GM18909 (cell line): ENCODE data around the gene DPY19L3.
"Not testable (repeated sequence)": the region's sequence is repeated elsewhere in the genome, so short reads cannot be mapped to it uniquely, and the experiment has no call there.

Source experiments
- ATAC-seq: cut with Tn5 transposase; IDR thresholded peaks from one replicate; pipeline ENCODE4 v1.9.1; 2021; ENCODE audit warnings: mild to moderate bottlenecking; ENCODE audit not compliant: unreplicated experiment, poor library complexity

Gene DPY19L3

GRCh38 chr19:32405431-32406160 lies at the start of gene DPY19L3:
Gene DPY19L3 (plus strand): TSS chr19:32405770. CDS start chr19:32408254, 2,484 bp downstream.
- peak; percentile 94 for ATAC-seq

GRCh38 chr19:32357720-32358119 lies 47.9 kb upstream of the DPY19L3 start:
- ATAC-seq = no peak

DNA sequence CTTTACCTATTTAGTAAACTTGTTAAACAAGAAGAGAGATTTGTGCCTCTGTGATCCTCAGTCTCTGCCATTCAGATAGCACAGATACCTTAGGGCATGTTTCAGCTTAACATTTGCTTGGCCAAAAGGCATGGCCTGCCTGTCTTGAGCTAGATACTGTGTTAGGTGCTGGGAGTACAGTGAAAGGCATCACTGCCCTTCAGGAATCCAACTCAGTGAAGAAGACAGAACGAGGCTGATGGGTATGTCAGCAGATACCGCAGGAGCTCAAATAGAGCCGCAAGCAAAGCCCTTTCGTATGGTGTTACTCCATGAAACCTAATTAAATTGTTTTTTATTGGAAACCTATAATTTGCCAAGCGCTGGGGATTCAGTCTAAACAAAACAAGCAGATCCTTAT lies 47.2 kb upstream of the DPY19L3 start:
- ATAC-seq = no peak

GRCh38 chr19:32359581-32359980 lies 46.0 kb upstream of the DPY19L3 start:
- ATAC-seq = no peak

- ATAC-seq = no peak
Observed at GRCh38 chr19:32361574-32362317, 43.8 kb upstream of the DPY19L3 start.

GRCh38 chr19:32362318-32362691 lies 43.3 kb upstream of the DPY19L3 start:
- no peak for ATAC-seq

DNA sequence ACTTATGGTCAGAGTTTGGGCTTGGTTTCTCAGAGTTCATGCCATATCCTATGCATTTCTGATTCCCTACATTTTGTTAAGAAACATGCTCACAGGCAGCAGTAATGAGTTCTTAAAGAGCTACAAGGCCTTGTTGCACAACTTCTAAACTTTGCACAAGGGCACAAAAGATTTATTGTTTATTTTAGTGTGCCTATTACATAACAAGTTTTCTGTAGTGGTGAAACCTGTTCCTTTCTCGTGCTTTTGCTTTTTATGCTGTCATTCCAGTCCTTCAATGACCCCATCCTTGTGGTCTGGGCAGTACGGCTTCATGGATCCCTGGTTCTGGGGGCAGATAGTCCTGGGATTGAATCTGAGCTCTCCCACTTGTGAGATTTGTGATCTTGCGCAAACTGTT lies 42.4 kb upstream of the DPY19L3 start:
- ATAC-seq = no peak

DNA sequence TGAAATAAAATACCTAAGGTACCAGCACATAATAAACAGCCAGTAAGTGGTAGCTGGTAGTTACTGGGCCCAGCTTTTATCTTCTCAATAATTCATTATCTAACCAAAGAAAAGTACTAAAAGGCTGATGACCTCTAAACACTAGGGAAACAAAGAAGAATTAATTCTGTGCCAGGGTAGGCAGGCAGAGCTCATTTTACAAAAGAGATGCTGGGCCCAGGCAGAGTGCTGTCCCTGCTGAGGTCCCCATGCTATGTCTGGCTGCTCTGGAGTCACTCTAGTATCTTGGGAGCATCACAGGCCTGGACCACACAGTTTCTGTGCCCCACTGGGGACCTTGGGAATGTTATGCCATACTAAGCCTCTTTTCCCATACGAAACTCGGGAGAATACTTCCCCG lies 41.9 kb upstream of the DPY19L3 start:
- ATAC-seq = no peak

- no peak for ATAC-seq
Observed at GRCh38 chr19:32364040-32364439, 41.5 kb upstream of the DPY19L3 start.

- ATAC-seq = no peak
Observed at GRCh38 chr19:32367063-32367462, 38.5 kb upstream of the DPY19L3 start.

DNA sequence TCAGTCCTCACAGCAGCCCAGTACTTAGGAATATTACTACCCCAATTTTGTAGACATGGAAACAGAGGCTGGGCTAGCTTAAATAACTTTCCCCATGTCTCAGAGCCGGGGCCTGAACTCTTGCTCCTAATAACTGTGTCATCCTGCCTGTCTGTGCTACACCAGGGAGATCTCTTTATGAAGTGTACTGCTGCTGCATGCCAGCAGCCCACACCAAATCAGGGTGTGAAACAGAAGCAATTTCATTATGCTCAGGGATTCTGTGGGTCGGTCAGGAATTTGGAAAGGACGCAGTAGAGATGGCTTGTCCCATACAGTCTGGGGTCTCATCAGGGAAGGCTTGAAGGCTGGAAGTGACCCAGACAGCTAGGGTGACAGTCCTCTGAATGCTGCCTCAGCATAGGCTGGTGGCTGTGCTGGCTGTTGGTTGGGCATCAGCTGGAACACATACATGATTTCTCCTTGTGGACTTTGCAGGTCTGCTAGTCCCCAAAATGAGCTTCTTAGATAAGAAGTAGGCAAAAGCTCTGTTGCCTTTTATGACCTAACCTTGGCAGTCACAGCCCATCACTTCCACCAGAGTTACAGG lies 37.5 kb upstream of the DPY19L3 start:
- no peak for ATAC-seq

DNA sequence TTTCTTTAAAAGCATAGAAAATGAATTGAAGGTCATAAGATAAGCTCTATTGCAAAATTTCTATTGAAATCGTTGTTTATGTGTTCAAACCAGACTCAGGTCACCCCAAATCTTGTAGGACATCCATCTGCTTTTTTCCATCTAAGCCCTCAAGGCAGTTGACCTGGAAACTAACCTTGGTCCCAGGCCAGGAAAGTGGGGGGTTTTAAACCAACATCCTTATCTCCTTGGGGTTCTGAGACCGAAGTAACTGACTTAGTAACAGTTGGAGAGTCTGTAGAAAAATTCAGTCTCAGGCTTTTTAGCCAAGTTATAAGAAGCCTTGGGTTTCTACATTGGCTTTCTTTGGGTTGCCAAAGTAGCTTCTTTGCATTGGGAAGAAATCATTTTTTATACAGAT lies 36.8 kb upstream of the DPY19L3 start:
- no peak for ATAC-seq

GRCh38 chr19:32372726-32373517 lies 32.6 kb upstream of the DPY19L3 start:
- no peak for ATAC-seq

DNA sequence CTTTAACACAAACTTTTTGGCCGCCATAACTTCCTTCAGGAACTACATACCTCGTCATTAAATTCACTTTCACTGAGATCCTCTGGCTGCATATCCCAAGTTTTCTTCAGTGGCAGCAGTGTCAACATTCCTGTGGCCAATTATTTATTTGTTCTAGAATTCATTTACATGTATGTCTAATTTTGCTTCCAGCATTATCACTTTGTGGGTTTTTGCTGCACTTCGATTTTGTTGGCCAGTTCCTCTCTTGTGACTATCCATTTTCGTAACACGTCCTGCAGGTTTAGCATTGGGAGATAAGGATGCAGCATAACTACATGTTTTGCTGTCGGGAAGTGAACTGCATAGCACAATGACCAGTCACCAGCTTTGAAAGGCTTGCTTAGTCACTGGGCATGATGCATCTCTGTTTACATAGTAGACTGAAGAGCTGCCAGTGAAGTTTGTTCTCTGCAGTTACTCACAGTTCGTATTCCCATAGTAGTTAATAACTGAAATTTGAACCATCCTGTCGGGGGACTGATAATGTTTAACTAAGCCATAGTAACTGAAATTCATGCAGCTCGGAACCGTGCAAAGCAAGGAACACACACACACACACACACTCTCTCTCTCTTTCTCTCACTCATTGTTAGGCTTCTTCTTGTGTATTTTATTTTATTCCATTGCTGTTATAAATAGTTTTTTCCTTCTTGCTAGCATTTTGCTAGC lies 31.8 kb upstream of the DPY19L3 start:
- no peak for ATAC-seq

DNA sequence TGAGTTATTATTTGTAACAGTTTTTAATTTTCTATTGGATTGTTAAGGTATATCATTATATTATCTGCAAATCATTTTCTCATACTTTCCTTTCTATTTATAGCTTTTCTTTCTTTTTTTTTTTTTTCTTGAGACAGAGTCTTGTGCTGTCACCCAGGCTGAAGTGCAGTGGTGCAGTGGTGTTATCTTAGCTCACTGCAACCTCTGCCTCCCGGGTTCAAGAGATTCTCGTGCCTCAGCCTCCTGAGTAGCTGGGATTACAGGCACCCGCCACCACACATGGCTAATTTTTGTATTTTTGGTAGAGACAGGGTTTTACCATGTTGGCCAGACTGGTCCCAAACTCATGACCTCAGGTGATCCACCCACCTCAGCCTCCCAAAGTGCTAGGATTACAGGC lies 31.2 kb upstream of the DPY19L3 start:
- ATAC-seq = not testable (repeated sequence)

GRCh38 chr19:32377088-32377487 lies 28.5 kb upstream of the DPY19L3 start:
- ATAC-seq = not testable (repeated sequence)

DNA sequence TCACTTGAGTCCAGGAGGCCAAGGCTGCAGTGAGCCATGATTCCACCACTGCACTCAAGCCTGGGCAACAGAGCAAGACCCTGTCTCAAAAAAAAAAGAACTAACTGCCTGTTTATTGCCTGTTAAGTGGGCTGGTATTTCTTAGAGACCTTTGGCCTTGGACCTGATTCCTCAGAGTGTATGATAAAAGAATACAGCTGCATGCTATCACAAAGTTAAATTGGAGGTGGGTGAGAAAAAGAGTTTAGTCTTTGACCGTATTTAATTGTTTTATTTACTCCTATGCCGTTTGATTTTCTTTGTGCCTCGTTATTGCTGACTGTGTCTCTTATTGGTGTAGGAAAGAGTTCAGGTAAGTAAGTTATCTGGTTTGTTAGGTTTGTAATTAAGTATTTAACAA lies 25.3 kb upstream of the DPY19L3 start:
- ATAC-seq = no peak

DNA sequence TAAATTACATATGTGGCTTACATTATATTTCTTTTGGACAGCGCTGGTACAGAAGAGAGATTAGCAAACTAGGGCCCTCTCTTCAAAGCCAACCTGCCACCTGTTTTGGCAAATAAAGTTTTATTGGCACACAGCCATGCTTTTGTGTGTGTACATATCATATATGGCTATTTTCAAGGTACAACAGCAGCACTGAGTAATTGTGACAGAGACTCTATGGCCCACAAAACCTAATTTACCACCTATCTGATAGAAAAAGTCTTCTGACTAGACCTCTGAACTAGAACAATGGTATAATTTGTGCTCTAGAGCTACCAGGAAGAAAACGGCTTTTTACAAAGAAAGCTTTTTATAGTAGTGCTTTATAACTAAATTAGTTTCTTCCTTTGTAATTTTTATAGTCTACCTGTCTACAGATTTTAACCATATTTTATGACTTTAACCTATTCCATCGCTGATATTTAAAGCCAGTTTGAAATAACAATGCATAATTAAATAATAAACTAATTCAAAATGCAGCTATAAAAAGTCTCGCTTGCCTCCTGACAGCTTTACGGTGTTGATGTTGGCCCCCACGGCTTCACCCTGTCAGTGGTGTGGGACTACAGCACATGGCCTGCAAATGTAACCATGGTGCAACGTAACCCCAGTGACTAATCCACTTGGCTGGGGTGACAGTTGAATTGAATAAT lies 17.7 kb upstream of the DPY19L3 start:
- ATAC-seq = no peak

DNA sequence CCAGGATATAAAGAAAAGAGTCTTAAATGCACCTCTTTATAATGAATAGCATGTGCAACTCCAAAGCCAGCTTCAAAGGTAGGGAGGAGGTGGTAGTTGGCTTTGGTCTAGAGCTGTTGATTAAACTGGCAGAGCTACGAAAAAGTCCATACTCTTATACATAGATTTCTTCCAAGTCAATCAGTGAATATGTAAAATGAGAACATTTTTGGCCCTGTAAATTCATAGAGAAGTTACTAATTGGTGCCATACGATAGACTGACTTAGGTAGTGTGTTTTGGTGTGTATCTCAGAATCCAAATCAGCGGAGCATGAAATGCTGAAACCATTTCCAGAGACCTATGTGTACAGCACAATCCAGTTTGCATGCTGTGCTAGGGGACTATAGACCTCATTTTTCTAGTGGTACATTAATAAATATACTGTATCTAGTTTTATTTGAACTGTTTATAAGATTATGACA lies 17.1 kb upstream of the DPY19L3 start:
- no peak for ATAC-seq
